GM19438 (cell line): ENCODE measurements around the gene ILKAP.

Experiments
- ATAC-seq: cut with Tn5 transposase; IDR thresholded peaks from one replicate; pipeline ENCODE4 v1.9.1; 2021; ENCODE audit warnings: low read depth; ENCODE audit not compliant: unreplicated experiment

Gene ILKAP

DNA sequence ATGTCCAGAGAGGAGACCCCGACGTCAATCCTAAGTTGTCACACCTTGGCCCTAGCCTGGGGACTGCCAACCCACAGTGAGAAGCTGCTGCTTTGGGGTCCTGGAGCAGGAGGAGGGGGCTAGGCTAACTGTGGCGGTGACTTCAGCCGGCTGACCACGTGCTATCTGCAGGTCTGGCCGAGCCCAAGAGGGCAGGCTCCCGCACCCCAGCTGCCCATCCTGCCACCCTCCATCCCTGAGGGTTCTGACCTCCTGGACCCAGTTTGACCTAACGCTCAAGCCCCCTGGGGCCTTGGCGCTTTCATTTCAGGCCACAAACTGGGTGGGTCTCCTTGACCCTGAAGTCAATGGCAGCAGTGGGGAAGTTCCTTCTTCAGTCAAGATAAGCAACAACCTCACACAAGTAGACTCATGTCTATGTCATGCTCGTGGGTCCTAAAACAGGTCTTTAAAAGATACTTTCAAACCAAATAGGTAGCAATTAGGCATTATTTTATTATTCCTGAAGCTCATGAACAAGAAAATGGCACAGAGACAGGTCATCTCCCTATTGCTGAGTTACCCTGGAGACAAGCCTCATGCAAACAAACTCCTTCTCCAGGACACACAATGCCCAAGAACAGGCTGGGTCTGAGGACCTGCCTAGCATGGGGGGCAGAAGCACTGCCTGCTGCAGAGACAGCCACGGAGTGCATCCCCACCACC lies 34.1 kb upstream of the ILKAP start:
- ATAC-seq = no peak

GRCh38 chr2:238236571-238236970 lies 33.1 kb upstream of the ILKAP start:
- ATAC-seq = no peak

DNA sequence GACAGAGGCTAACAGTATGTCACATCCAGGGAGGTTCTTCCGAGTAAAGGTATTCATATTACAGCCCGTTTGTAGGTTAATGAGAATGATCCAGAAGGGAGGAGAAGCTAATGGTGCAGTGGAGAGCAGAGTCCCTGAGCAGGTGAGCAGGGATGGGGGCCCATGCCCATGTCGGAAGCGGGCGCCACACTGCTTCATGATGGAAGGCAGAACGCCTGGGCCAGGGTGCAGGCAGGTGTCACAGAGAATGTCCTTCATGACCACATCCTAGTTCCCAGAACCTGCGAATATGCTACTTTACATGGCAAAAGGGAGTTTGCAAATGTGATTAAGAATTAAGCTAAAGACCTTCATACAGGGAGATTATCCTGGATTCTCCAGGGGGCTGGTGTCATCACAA lies 32.4 kb upstream of the ILKAP start:
- ATAC-seq = no peak

GRCh38 chr2:238235331-238235732 lies 31.8 kb upstream of the ILKAP start:
- no peak for ATAC-seq

DNA sequence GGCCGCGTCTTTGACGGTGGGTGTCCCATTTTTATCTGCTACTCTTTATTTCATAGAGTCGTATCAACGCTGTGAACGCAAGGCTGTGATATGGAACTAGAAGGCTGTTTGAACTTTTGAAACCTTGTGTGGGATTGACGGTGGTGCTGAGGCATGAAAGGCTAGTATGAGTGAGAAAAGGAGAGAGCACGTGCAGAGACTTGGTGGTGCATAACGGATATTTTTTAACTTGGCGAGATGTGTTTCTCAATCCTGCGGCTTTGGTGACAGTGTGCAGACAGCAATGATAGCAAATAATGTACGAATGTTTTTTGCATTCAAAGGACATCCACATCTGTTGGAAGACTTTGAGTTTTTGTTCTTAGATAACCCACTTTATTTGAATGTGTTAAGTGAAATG lies 30.1 kb upstream of the ILKAP start:
- no peak for ATAC-seq

GRCh38 chr2:238231809-238232208 lies 28.3 kb upstream of the ILKAP start:
- no peak for ATAC-seq

DNA sequence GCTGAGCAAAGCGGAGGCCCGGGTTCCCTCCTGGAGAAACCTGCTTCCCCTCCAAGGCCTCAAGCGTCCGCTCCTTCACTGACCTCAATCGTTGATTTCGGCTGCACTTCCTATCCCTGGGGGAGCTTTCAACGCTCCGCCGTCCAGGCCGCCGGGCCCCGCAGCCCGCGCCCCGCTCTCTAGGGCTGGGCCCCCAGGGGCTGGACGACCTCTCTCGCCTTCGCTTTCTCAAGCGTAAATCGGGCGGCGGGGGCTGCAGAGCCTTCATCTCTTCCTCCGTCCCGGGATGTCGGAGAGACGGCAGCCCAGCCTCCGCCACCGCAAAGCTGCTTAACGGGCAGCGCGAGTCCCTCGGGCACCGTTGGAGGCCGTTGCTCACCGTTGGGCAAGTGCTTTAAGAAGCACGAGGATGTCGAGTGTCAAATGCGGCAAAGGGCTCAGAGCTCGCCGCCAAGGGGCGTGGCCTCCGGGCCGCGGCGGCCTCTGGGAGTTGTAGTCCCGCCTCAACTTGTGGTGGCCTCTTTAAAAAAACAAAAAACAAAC lies 27.8 kb upstream of the ILKAP start:
- ATAC-seq = no peak

GRCh38 chr2:238230699-238231098 lies 27.2 kb upstream of the ILKAP start:
- no peak for ATAC-seq

GRCh38 chr2:238228700-238229099 lies 25.2 kb upstream of the ILKAP start:
- no peak for ATAC-seq

DNA sequence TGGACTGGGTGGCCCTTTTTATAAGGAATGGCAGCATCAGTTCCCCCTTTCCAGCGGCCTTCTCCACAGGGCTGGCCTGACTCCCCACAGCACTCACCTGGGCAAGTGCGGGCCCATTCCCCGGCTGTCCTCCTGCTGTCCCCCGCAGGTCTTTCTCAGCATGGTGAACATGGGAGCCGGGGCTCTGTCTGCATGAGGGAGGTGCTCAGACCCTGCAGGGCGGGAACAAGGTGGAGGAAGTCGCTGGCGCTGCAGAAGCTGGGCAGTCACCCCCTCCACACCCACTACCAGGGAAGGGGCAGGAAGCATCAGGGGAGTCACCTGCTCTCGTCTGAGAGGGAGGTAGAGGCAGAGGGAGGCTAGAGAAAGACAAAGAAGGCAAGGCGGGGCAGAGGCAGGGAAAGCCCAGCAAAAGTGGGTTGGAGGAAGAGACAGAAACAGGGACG lies 24.1 kb upstream of the ILKAP start:
- ATAC-seq = no peak

DNA sequence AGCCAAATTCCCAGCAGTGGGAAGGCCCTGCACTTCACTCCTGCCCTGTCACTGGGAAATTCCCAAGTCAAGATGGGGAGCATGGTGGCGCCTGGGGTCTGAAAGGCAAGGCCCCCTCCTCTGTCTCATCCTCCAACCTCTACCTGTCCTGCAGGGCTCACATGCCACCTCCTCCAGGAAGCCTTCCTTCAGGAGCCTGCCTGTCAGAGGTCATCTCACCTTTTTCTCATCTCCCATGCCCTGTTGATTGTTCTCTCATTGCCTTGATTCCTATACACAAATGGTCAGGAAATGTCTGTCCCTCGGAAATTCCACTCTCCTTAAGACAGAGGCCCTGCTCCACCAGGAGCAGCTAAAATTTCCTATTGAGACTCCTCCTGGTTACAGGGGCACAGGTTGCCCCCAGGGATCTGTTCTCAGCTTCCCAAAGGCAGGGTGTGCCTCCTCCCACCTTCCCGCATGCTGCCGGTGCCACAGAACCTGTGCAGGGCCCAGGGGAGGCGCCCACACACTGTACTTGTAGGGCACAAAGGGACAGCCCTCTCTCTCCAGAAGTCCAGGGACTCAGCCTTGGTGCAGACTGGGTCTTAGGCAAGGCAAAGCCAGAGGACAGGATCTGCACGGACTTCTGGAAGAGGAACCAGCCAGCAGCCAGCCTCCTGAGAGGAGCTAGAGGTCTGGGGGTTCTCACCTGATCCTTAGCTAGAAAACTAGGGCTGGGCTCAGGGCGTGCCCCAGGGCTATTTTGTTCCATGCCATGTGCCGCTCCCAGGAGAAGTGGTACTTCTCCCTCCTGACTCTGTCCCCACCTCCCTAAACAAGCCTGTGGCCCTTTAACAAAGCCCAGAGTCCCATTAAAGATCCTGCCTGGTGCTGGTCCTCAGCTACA lies 23.4 kb upstream of the ILKAP start:
- no peak for ATAC-seq

GRCh38 chr2:238225911-238226697 lies 22.6 kb upstream of the ILKAP start:
- no peak for ATAC-seq

- no peak for ATAC-seq
These were observed 21.6 kb upstream of the ILKAP start for GRCh38 chr2:238225121-238225520.

DNA sequence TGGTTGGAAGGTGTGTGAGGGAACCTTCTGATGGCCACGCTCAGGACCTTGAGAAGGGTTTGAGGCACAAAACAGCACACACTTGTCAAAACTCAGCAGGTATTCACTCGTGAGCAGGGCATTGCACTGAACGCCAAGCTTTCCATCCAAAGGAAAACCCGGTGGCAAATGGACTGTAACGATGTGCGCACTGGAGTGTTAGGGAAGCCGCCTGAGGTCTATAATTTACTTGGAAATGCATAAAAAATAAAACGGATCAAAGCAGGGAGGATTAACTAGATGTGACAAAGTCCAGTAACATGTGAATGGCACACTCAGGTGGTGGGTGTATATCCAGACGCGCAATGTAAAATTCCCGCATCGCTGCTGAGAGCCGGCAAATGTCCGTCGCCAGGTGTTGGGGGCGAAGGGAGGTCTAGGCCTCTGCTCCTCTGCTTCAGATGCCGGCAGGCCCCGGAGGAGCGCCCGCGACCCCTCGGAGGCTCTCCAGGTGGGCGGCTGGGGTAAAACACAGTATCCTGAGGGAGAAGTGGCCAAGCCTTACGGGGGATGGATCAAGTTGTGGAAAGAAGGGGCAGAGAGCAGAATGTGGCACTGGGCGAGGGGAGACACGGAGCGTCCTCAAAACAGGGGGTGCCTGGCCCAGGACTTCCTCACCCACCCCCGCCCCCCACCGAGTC lies 21.0 kb upstream of the ILKAP start:
- ATAC-seq = no peak

DNA sequence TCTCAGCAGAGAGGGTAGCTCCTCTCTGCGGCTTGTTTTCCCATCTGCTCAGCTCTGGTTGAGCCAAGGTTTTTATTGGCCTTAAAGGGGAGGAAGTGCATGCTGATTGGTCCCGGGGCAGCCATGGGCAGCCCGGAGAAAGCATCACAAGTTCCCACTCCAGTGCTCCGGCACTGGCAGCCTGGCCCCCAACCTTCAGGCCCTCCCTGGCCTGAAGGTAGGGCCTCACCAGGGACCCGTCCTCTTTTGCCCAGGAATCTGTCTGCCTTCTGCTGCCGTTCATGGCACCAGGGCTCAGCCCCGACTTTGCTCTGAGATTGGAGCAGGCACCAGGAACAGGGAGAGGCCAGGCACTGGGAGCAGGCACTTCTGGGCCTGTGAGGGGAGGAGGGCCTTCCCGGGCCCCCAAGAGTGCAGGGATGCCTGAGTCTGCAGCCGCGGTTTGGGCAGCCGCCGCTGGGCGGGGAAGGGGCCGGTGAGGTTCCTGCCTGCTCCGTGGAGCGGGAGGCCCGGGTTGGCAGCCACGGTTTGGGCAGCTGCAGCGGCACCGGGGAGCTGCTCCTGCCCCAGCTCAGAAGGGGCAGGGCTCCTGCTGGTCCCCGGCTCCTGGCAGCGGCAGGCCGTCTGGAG lies 17.5 kb upstream of the ILKAP start:
- no peak for ATAC-seq

GRCh38 chr2:238220274-238220891 lies 16.9 kb upstream of the ILKAP start:
- ATAC-seq = no peak

DNA sequence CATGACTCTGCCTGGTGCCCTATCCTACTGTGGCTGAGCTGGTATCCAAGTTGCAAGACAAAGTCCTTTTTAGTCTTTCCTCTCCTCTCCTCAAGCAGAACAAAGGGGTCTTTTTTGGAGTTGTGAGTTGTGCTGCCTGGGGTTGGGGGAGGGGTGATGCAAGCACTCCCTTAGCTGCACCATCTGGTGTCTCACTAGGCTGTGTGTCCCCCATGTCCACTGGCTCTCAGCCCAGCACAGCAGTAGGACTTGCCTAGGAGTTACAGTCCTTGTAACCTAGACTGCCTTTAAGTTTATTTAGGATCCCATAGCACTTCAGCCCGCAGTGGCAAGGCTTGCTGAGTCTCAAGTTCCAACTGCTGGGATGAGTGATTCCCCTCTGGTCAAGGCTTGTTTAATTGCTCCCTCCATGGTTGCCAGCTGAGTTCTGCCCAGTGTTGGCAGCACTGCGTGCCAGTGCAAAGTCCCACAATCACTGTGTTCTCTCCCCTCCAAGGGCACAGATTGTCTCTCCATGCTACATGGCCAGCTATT lies 13.2 kb upstream of the ILKAP start:
- ATAC-seq = no peak

GRCh38 chr2:238207006-238207405 lies 3.5 kb upstream of the ILKAP start:
- no peak for ATAC-seq
